IMR-90 (cell line): ENCODE results near the gene NAA80. TPM values are rescaled to one million over a fixed set of nuclear protein-coding genes. Genes with fewer than 3 reads are reported as not detected.
A peak's percentile ranks its signal among the peaks of the same experiment; 100 is the strongest.

Source experiments
- ATAC-seq: fragments of 200-7000 bp; cut with Tn5 transposase; 2 replicates; pipeline ENCODE4 v1.9.1; 2020; ENCODE audit warnings: low read depth, mild to moderate bottlenecking, moderate library complexity
- BruUV-seq: library from RNA; stranded (reverse); fragments of 400-500 nt; replicated peaks from 2 replicates; lab custom pipeline; 2021; lab: Mats Ljungman, UMichigan
- CTCF ChIA-PET: fragments of 300-600 bp; formaldehyde crosslinking; extraction: SDS; loops from one replicate; lab custom pipeline; 2021; ENCODE audit warnings: antibody characterized with exemption; lab: Yijun Ruan, JAX
- POLR2A ChIA-PET: fragments of 300-600 bp; sonication (Branson Sonifier 250); formaldehyde crosslinking; loops from one replicate; lab custom pipeline; 2022; ENCODE audit warnings: antibody characterized with exemption; ENCODE audit not compliant: unreplicated experiment; lab: Charles Lee
- DNase-seq: peaks from one replicate; pipeline ENCODE4 v3.0.0; 2013
- H2AFZ ChIP-seq: replicated peaks from 2 replicates; pipeline ENCODE3; 2013; ENCODE audit warnings: low read length, mild to moderate bottlenecking; ENCODE audit not compliant: poor library complexity
- H2AK5ac ChIP-seq: 2 replicates; pipeline ENCODE4 v1.6.1; 2013; ENCODE audit warnings: low read depth, low read length, inconsistent platforms
- H2AK9ac ChIP-seq: replicated peaks from 2 replicates; pipeline ENCODE3; 2013; ENCODE audit warnings: mild to moderate bottlenecking, low read depth, low read length, moderate library complexity; ENCODE audit not compliant: poor library complexity
- H2BK120ac ChIP-seq: 2 replicates; pipeline ENCODE4 v1.6.1; 2013; ENCODE audit warnings: low read depth, low read length, inconsistent platforms
- H2BK15ac ChIP-seq: 3 replicates; pipeline ENCODE4 v1.6.1; 2013; ENCODE audit warnings: low read depth, low read length, inconsistent platforms
- H2BK20ac ChIP-seq: 2 replicates; pipeline ENCODE4 v1.6.1; 2013; ENCODE audit warnings: low read depth, mild to moderate bottlenecking, inconsistent platforms, low read length, moderate library complexity
- H2BK5ac ChIP-seq: 2 replicates; pipeline ENCODE4 v1.6.1; 2013; ENCODE audit warnings: mild to moderate bottlenecking, low read depth, low read length, inconsistent platforms; ENCODE audit not compliant: poor library complexity, severe bottlenecking
- H3K14ac ChIP-seq: replicated peaks from 2 replicates; pipeline ENCODE4 v1.6.1; 2013; ENCODE audit warnings: low read depth, low read length, inconsistent platforms
- H3K18ac ChIP-seq: 2 replicates; pipeline ENCODE4 v1.6.1; 2013; ENCODE audit warnings: low read depth, low read length, control low read depth
- H3K23ac ChIP-seq: 2 replicates; pipeline ENCODE4 v1.6.1; 2013; ENCODE audit warnings: low read depth, low read length, inconsistent platforms
- H3K27ac ChIP-seq: 2 replicates; pipeline ENCODE4 v1.5.1; 2013; ENCODE audit warnings: mild to moderate bottlenecking, control low read depth, low read length; ENCODE audit not compliant: insufficient read depth
- H3K27me3 ChIP-seq: 2 replicates; pipeline ENCODE4 v1.6.1; 2013; ENCODE audit warnings: low read length; ENCODE audit not compliant: control insufficient read depth, insufficient read depth
- H3K36me3 ChIP-seq: 2 replicates; pipeline ENCODE4 v1.6.1; 2013; ENCODE audit warnings: low read length, mixed read lengths; ENCODE audit not compliant: control insufficient read depth, insufficient read depth
- H3K4ac ChIP-seq: 2 replicates; pipeline ENCODE4 v1.6.1; 2013; ENCODE audit warnings: low read depth, low read length, inconsistent platforms
- H3K4me1 ChIP-seq: 2 replicates; pipeline ENCODE4 v1.6.1; 2013; ENCODE audit warnings: low read length, mixed read lengths; ENCODE audit not compliant: control insufficient read depth, insufficient read depth
- H3K4me2 ChIP-seq: 2 replicates; pipeline ENCODE4 v1.6.1; 2013; ENCODE audit warnings: low read depth, mild to moderate bottlenecking, control low read depth, low read length, moderate library complexity
- H3K4me3 ChIP-seq: 2 replicates; pipeline ENCODE4 v1.5.1; 2013; ENCODE audit warnings: low read depth, mild to moderate bottlenecking, control low read depth, low read length, moderate library complexity; ENCODE audit not compliant: insufficient read depth
- H3K56ac ChIP-seq: 2 replicates; pipeline ENCODE4 v1.6.1; 2013; ENCODE audit warnings: low read length, inconsistent platforms; ENCODE audit not compliant: insufficient read depth; ENCODE audit errors: extremely low read depth
- H3K79me1 ChIP-seq, 2 experiments: 2 replicates each; pipeline ENCODE4 v1.6.1; 2013; ENCODE audit warnings: low read length in 2 of 2, inconsistent platforms in 1 of 2, low read depth in 1 of 2
- H3K9ac ChIP-seq: 2 replicates; pipeline ENCODE4 v1.6.1; 2013; ENCODE audit warnings: low read depth, low read length, control low read depth
- H3K9me1 ChIP-seq: 2 replicates; pipeline ENCODE4 v1.6.1; 2013; ENCODE audit warnings: low read length, inconsistent platforms; ENCODE audit not compliant: insufficient read depth
- H3K9me3 ChIP-seq: 2 replicates; pipeline ENCODE4 v1.6.1; 2013; ENCODE audit warnings: low read length; ENCODE audit not compliant: control insufficient read depth, insufficient read depth
- H4K20me1 ChIP-seq: 2 replicates; pipeline ENCODE4 v1.6.1; 2013; ENCODE audit warnings: low read length, inconsistent platforms; ENCODE audit not compliant: insufficient read depth
- H4K5ac ChIP-seq: 2 replicates; pipeline ENCODE4 v1.6.1; 2013; ENCODE audit warnings: mild to moderate bottlenecking, low read depth, low read length, control low read depth
- H4K8ac ChIP-seq, 2 experiments: 2 replicates each; pipeline ENCODE4 v1.6.1; 2013; ENCODE audit warnings: low read depth in 2 of 2, low read length in 2 of 2, control low read depth in 1 of 2, inconsistent platforms in 1 of 2
- H4K91ac ChIP-seq: 2 replicates; pipeline ENCODE4 v1.6.1; 2013; ENCODE audit warnings: low read depth, low read length, inconsistent platforms; ENCODE audit not compliant: insufficient read depth
- BHLHE40 ChIP-seq: fragments of 150-350 bp; IDR thresholded peaks from 2 replicates; pipeline ENCODE4 v1.6.1; 2016; ENCODE audit warnings: mild to moderate bottlenecking, low read depth, low read length
- CEBPB ChIP-seq: IDR thresholded peaks from 2 replicates; pipeline ENCODE4 v1.6.1; 2012; ENCODE audit warnings: low read depth, low read length, improper control_type of control experiment
- CHD1 ChIP-seq: IDR thresholded peaks from 2 replicates; pipeline ENCODE4 v1.6.1; 2012; ENCODE audit warnings: low read depth, low read length, improper control_type of control experiment
- FOS ChIP-seq: fragments of 150-350 bp; IDR thresholded peaks from 2 replicates; pipeline ENCODE4 v1.6.1; 2016; ENCODE audit warnings: low read depth, low read length
- MAFK ChIP-seq: IDR thresholded peaks from 2 replicates; pipeline ENCODE4 v1.6.1; 2012; ENCODE audit warnings: low read depth, low read length, improper control_type of control experiment
- MAZ ChIP-seq: IDR thresholded peaks from 2 replicates; pipeline ENCODE4 v1.6.1; 2012; ENCODE audit warnings: low read depth, mild to moderate bottlenecking, low read length, improper control_type of control experiment, moderate library complexity, borderline replicate concordance
- MXI1 ChIP-seq: IDR thresholded peaks from 2 replicates; pipeline ENCODE4 v1.6.1; 2012; ENCODE audit warnings: low read depth, mild to moderate bottlenecking, low read length, moderate library complexity, borderline replicate concordance
- NFE2L2 ChIP-seq: fragments of 150-350 bp; IDR thresholded peaks from 2 replicates; pipeline ENCODE4 v1.6.1; 2016; ENCODE audit warnings: low read depth, mild to moderate bottlenecking, low read length
- POLR2A ChIP-seq: IDR thresholded peaks from 2 replicates; pipeline ENCODE4 v1.6.1; 2012; ENCODE audit warnings: mild to moderate bottlenecking, low read depth, low read length
- RAD21 ChIP-seq: IDR thresholded peaks from 2 replicates; pipeline ENCODE4 v1.6.1; 2012; ENCODE audit warnings: low read length, improper control_type of control experiment
- RCOR1 ChIP-seq: IDR thresholded peaks from 2 replicates; pipeline ENCODE4 v1.6.1; 2012; ENCODE audit warnings: mild to moderate bottlenecking, low read length, improper control_type of control experiment; ENCODE audit not compliant: insufficient replicate concordance
- RFX5 ChIP-seq: IDR thresholded peaks from 2 replicates; pipeline ENCODE4 v1.8.0; 2012; ENCODE audit warnings: low read depth, mild to moderate bottlenecking, low read length, moderate library complexity
- SMC3 ChIP-seq: fragments of 150-350 bp; IDR thresholded peaks from 2 replicates; pipeline ENCODE4 v1.6.1; 2016; ENCODE audit warnings: low read depth, mild to moderate bottlenecking, antibody characterized with exemption, low read length, moderate library complexity
- WGBS, 2 experiments: methylation state at CpG; one replicate each; pipeline versions ENCODE4 v1.1.5 to v1.1.7; 2013; ENCODE audit warnings: missing lambda C conversion rate in 2 of 2; ENCODE audit not compliant: insufficient read length in 1 of 2; ENCODE audit errors: extremely low coverage in 2 of 2; 5-methylcytosine and 5-hydroxymethylcytosine counted together
- dilution Hi-C: fragments of 300-500 bp; cut with HindIII; formaldehyde crosslinking; loops from one replicate; pipeline ENCODE4 v1.14.3; 2018; ENCODE audit warnings: low sequenced_read_pairs; ENCODE audit not compliant: unreplicated experiment
- in situ Hi-C: fragments of 300-500 bp; cut with MboI; formaldehyde crosslinking; loops from 3 replicates; pipeline ENCODE4 v1.14.3; 2019; ENCODE audit warnings: low sequenced_read_pairs, inconsistent platforms, mixed read lengths
- intact Hi-C: fragments of 100-400 bp; cut with micrococcal nuclease; formaldehyde crosslinking; loops from 2 replicates; pipeline ENCODE4 v1.10.0; 2022
- polyA plus RNA-seq, 3 experiments: library from polyadenylated mRNA; depleted of rRNA; stranded (reverse); fragments of >200 nt; gene quantifications; 2 replicates each; pipeline ENCODE4 v1.2.3, GENCODE V29; 2012; ENCODE audit warnings: low replicate concordance in 1 of 3
- total RNA-seq: library from RNA; depleted of rRNA; stranded (reverse); fragments of >200 nt; gene quantifications from 2 replicates; pipeline ENCODE4 v1.2.3, GENCODE V29; 2012
- TF ChIP-seq, protein P1 (sequence below): conservative IDR thresholded peaks from 2 replicates; pipeline ENCODE4 v1.5.1; 2012; ENCODE audit warnings: mild to moderate bottlenecking, low read depth, low read length, improper control_type of control experiment
- TF ChIP-seq, protein P2 (sequence below): fragments of 150-350 bp; IDR thresholded peaks from 2 replicates; pipeline ENCODE4 v1.6.1; 2017; ENCODE audit warnings: mild to moderate bottlenecking, antibody characterized with exemption, low read length, low read depth
- TF ChIP-seq, protein P3 (sequence below): fragments of 150-350 bp; IDR thresholded peaks from 2 replicates; pipeline ENCODE4 v1.6.1; 2016; ENCODE audit warnings: low read depth, mild to moderate bottlenecking, low read length, moderate library complexity, borderline replicate concordance

Gene NAA80
- total and polyA plus RNA-seq, 2 of the 4 experiments (the other 2 are of a cell fraction), result 5.0 to 14.4 TPM

DNA sequence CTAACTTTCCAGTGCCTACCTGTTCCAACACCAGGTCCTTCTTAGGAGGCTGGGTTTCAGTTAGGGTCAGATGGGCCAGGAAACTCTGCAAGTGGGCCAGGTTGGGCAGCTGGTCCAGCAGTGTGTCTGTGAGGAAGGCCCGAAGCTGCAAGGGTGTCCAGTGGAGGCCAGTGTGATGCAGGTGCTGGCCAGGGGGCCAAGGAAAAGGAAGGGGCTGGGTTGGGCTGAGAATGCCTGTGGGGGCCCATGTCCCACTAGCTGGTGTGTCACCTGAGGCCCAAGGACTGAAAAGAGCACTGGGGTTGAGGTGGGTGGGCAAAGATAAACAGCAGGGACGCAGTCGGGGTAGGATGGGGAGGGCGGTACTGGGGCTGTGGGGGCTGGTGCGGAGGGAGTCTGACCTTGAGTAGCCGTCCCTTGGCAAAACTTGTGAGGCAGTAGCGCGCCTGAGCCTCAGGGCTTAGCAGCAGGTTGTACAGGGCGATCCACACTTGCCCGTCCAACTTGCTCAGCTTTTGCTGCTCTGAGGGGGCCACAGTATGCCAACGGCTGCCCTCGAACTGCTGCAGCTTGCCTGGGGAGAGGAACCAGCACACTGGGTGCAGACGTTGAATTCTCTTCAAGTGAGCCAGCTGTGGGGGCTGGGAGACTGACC, 42.9 kb upstream of the NAA80 start:
- ATAC-seq, result no peak
- dilution Hi-C loops (no loop called here), intact Hi-C loops (no loop called here), in situ Hi-C loops (loop anchor here (25.0 kb wide), 3 partner anchors 1045 to 1820 kb away; partner anchors contain the start of genes ABHD14B, GPR62, MANF and PCBP4)
- Histone ChIP-seq H3K9me3 (no peaks in the 10 kb centered on the region), H3K4me2 (no peak overlapping the region), H2AK5ac (no peak overlapping the region), H3K9me1 (peaks cover 11% of the 10 kb centered on the region), H3K14ac (no peak overlapping the region), H3K79me1 (peaks cover 6 to 31% of the 10 kb centered on the region in 2 experiments; a peak in 3 of 4 replicates), H4K91ac (no peak overlapping the region), H3K4me3 (no peak overlapping the region), H3K36me3 (no peaks in the 10 kb centered on the region), H3K23ac (no peak overlapping the region), H3K4me1 (peaks cover 18% of the 10 kb centered on the region), H2AFZ (peak overlapping the region; percentile 39), H3K27ac (no peak overlapping the region), H4K5ac (no peak overlapping the region), H2BK120ac (no peak overlapping the region), H3K27me3 (no peaks in the 10 kb centered on the region), H2BK20ac (no peak overlapping the region), H3K9ac (no peak overlapping the region), H2BK15ac (no peak overlapping the region), H2BK5ac (no peak overlapping the region), H3K56ac (no peak overlapping the region), H4K8ac (no peak overlapping the region), H2AK9ac (peak overlapping the region; percentile 23), H4K20me1 (peaks cover 2% of the 10 kb centered on the region; the same call in 1 of the 2 replicates), H3K18ac (no peak overlapping the region), H3K4ac (no peak overlapping the region)
- BruUV-seq, result no TSS peak
- no peak for TF ChIP-seq NFE2L2
- TF ChIP-seq, protein P1, sequence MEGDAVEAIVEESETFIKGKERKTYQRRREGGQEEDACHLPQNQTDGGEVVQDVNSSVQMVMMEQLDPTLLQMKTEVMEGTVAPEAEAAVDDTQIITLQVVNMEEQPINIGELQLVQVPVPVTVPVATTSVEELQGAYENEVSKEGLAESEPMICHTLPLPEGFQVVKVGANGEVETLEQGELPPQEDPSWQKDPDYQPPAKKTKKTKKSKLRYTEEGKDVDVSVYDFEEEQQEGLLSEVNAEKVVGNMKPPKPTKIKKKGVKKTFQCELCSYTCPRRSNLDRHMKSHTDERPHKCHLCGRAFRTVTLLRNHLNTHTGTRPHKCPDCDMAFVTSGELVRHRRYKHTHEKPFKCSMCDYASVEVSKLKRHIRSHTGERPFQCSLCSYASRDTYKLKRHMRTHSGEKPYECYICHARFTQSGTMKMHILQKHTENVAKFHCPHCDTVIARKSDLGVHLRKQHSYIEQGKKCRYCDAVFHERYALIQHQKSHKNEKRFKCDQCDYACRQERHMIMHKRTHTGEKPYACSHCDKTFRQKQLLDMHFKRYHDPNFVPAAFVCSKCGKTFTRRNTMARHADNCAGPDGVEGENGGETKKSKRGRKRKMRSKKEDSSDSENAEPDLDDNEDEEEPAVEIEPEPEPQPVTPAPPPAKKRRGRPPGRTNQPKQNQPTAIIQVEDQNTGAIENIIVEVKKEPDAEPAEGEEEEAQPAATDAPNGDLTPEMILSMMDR, result no peak
- TF ChIP-seq CHD1, result no peak
- TF ChIP-seq, protein P2, sequence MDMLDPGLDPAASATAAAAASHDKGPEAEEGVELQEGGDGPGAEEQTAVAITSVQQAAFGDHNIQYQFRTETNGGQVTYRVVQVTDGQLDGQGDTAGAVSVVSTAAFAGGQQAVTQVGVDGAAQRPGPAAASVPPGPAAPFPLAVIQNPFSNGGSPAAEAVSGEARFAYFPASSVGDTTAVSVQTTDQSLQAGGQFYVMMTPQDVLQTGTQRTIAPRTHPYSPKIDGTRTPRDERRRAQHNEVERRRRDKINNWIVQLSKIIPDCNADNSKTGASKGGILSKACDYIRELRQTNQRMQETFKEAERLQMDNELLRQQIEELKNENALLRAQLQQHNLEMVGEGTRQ, result no peak
- TF ChIP-seq MAFK, result no peak
- TF ChIP-seq, protein P3, sequence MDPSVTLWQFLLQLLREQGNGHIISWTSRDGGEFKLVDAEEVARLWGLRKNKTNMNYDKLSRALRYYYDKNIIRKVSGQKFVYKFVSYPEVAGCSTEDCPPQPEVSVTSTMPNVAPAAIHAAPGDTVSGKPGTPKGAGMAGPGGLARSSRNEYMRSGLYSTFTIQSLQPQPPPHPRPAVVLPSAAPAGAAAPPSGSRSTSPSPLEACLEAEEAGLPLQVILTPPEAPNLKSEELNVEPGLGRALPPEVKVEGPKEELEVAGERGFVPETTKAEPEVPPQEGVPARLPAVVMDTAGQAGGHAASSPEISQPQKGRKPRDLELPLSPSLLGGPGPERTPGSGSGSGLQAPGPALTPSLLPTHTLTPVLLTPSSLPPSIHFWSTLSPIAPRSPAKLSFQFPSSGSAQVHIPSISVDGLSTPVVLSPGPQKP, result no peak
- TF ChIP-seq SMC3, result no peak
- TF ChIP-seq MXI1, result no peak
- TF ChIP-seq BHLHE40, result no peak
- TF ChIP-seq RAD21, result no peak
- no peak for TF ChIP-seq CEBPB
- TF ChIP-seq POLR2A, result no peak
- no peak for TF ChIP-seq MAZ
- no peak for TF ChIP-seq RFX5
- no peak for TF ChIP-seq RCOR1
- no peak for TF ChIP-seq FOS
- ChIA-PET POLR2A (no interaction called here), CTCF (no interaction called here)
- DNase-seq, result no peak
- 83% methylated on average over 6 of the region's 13 CpGs; no CpG with 5 or more reads in 1 of the 2 experiments for WGBS, 2 experiments
